Measurements from ENCODE around the gene KLHL8.
"Not testable (repeated sequence)": the region's sequence is repeated elsewhere in the genome, so short reads cannot be mapped to it uniquely, and the experiment has no call there.

The KLHL8 gene

GRCh38 chr4:87171944-87172343 lies 48.5 kb downstream of the KLHL8 start:
- no peak for DNase-seq

GRCh38 chr4:87166296-87166854 lies 54.0 kb downstream of the KLHL8 start:
- no peak for DNase-seq

DNA sequence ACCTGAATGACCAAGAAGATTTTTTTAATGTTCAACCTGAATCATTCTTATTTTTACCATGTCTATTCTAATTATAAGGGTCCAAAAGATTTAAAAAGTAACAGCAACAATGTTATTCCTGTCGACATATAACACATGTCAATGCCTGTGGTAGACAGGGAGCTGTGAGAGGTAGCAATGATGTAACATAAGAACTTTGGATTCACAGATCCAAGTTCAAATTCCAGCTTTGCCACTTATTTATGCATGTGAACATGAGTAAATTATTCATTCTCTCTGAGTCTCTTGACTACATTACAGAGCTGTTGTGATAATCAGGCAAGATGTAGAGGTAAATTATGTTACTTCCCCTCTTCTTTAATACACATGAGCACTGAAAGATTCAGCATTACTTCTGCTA lies 54.5 kb downstream of the KLHL8 start:
- DNase-seq = no peak

DNA sequence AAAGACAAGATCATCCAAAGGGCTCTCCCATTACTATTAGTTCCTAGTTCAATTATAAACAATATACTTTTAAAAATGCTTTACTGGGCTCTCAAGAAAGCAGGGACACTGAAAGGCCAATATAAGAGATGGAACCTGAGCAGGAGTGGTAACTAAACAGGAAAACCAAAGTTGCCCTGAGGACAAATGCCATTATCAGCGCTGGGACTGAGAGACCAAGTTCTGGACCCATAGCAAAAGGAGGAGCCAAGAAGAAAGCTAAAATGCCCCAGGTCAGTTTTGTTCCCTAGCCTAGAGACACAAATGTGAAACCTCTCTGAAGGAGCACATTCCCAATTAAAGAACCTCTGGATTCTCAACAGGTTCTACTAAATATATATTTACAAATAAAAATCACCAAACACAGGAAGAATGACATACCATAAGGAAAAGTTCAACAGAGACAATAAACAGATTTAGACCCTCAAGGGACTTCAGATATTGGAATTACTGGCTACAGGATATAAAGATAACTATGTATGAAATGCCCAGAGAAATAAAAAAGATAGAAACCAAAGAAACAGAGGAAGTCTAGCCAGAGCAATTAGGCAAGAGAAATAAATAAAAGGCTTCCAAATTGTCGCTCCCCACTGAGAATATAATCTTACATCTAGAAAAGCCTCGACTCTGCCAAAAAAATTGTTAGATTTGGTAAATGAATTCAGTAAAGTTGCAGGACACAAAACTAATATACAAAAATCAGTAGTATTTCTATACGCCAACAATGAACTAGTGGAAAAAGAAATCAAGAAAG lies 67.1 kb downstream of the KLHL8 start:
- no peak for DNase-seq

DNA sequence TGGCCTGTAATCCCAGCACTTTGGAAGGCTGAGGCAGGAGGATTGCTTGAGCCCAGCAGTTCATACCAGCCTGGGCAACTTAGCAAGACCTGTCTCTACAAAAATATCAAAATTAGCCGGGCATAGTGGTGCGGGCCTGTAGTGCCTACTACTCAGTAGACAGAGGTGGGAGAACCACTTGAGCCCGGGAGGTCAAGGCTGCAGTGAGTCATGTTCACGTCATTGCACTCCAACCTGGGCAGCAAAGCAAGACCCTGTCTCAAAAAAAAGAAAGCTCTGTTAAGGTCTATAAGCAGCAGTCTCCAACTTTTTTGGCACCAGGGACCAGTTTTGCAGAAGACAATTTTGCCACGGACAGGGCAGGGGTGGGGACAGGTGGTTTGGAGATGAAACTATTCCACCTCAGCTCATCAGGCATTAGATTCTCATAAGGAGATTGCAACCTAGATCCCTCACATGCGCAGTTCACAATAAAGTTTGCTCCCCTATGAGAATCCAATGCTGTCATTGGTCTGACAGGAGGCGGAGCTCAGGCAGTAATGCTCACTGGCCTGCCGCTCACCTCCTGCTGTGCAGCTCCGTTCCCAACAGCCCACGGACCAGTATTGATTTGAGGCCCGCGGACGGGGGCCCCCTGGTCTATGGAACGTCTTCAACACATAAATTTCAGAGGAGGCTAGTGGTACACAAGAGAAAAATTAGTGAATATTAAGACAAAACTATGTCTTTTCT lies 67.9 kb downstream of the KLHL8 start:
- no peak for DNase-seq

DNA sequence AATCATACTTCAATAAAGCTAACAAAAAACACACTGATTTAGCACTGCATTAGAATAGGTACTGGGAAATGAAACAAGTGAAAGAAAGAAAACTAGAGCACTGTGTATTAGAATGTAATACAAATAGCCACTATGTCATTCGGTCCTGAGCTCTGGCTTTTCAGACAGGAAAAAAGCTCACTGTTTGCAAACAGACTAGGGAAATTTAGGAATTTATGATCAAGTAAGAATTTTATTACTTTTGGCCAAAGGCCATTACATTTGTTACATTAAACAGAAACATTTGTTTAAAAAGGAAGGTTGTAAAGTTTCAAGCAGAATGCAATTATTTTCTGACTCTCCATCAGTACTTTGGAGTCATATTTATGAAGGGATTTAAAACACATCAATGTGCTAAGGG lies 68.7 kb downstream of the KLHL8 start:
- no peak for DNase-seq

DNA sequence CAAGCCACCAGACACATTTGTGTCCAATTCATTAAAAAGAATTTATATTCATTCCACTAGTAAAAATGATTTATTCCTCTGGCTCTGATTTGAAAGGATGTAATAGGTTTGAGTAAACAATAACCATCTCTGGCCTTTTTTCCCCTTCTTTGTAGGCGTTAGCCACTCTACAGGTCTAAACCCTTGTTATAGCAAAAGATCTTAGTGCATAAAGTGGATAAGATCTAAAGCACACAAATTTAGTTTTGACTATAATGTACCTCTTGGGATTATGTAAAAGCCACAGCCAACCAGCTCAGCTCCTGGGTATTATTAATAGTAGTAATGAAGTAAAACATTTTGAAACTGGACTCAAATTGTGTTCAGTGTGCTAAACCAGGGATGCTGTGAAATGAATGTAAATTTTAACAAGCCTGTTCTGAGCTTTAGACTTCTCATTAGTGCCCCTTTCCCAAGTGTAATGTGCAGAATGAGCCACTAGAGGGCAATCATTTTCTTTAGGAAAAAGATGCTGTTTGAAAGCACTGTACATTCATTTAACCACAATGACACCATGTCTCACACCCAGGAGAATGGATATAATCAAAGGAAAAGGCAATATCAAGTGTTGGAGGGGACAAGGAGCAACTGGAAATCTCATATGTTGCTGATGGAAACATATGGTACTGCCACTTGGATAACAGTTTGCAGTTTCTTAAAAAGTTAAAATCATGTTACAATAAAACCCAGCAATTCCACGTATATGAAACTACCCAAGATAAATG lies 69.7 kb downstream of the KLHL8 start:
- DNase-seq = peak; percentile 7 to 65

DNA sequence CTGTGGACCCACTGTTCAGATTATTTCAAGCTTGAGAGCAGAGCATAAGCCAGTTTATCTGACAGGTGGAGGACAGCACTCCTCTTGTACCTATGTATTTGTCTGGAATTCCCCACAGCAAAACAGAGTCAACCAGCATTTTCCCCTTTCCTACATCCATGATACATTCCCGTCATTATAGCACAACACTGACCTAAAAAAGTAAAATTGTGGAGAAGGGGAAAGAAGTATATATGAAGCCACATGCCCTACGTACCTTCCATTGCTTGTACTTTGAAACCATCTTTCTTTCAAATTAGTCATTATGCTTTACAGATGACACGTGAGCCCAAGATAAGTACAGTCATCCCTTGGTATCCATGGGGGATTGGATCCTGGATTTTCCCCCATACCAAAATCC lies 73.3 kb downstream of the KLHL8 start:
- no peak for DNase-seq

DNA sequence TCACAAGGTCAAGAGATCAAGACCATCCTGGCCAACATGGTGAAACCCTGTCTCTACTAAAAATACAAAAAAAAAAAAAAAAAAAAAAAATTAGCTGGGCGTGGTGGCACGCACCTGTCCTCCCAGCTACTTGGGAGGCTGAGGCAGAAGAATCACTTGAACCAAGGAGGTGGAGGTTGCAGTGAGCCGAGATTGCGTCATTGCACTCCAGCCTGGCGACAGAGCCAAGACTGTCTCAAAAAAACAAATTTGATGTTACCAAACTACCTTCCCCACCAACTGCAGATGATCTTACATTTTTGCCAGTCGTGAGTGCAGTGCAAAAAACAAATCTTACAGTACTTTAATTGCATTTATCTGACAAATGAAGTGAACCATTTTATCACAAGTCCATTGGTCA lies 74.5 kb downstream of the KLHL8 start:
- not testable (repeated sequence) for DNase-seq

DNA sequence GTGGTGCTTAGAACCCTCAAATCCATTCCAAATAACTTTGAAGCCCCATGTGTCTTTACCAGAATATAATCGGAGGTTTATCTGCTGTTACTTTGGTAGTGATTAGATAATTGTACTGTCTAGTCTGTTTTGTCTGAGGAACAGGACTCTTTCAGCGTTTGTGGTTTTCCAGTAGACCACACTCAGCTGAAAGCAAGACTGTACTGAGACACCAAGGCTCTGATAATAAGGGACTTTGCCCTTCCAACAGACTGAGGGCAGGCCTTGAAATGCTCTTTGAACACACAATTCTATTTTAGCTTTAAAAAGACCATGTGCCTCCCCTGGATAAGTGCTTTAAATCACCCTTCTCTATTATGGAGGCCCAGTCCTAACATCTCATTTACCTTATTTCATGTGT lies 76.1 kb downstream of the KLHL8 start:
- no peak for DNase-seq

DNA sequence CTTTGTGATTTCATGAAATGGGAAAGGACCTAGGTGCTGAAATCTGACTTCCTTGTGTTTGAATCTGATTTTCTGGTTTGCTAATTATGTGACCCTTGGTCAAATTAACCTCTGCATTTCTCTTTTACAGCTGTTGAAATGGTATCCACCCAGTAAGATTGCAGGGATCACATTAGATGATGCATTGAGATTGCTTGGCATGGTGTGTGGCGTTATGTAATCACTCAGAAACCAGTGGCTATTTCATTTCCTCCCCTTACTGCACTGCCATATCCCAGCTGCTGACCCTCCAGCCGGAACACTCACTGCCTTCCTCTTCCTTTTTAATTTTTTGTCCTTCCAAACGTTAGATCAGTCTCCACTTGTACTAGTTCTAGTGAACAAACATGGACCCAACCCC lies 79.0 kb downstream of the KLHL8 start:
- DNase-seq = no peak

DNA sequence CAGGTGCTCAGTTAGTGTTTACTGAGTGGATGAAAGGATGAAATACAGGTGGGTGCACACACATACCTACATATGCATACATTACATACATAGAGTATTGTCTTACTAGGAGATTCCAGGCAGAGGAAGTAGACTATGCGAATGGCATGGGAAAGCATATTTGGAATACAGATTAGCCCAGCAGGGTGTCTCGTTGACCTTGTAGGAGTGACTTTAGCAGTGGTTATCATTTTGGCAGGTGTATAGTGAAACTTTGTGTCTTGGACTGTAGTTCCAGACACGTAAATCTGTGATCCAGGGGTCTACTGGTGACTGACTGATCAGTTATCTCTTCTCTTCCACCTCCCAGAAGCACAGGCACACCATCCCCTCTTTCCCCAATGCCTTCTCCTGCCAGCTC lies 86.3 kb downstream of the KLHL8 start:
- DNase-seq = no peak

GRCh38 chr4:87133183-87133582 lies 87.2 kb downstream of the KLHL8 start:
- DNase-seq = no peak

DNA sequence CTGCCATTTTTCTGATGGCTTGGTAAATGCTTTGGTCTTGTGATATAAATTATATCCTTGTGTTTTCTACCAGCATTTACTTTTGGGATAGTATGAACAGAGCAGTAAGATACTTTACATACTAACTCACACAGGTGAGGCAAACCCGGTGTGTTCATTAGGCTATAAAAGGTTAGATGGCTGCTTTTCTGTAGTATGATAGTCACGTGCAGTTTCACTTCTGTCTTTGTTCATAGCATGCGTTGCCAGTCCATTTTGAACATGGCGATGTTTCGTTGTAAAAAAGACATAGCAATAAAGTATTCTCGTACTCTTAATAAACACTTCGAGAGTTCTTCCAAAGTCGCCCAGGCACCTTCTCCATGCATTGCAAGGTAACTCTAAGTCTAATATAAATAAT lies 88.4 kb downstream of the KLHL8 start:
- no peak for DNase-seq

GRCh38 chr4:87130985-87131703 lies 89.3 kb downstream of the KLHL8 start:
- no peak for DNase-seq

DNA sequence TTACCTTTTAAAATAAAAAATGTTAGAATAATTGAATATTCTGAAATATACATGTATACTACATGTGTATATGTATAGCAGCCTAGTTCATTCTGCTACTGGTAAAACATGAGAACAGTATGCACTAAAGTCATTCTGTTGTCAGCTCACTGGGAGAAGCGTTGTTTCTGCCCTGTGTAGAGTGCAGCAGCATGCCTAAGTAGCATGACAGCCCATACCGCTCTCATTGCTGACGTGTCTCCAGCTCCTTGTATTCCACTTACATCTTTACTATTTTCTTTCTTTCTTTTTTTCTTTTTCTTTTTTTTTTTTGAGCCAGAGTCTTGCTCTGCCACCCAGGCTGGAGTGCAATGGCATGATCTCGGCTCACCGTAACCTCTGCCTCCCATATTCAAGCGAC lies 90.7 kb downstream of the KLHL8 start:
- no peak for DNase-seq

GRCh38 chr4:87128006-87128705 lies 92.3 kb downstream of the KLHL8 start:
- DNase-seq = no peak

GRCh38 chr4:87126056-87126455 lies 94.4 kb downstream of the KLHL8 start:
- no peak for DNase-seq

DNA sequence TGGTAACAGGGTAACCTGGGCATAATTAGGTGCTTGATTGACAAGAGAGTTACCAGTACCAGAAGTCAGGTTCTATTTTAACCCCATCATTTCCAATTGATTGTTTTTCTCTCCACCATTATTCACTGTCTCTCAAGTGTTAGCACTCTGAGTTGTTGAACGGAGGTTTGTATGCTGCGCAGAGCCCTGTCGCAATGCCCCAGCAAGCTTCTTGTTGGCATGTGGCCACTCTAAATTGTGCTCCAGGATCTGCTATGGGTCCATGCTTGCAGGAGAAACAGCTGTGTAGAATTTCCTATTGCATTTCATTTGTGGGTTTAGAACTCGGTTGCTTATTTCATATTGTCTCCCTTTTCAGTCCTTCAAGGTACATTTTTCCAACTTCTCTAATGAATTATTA lies 98.2 kb downstream of the KLHL8 start:
- no peak for DNase-seq

- no peak for DNase-seq
Measured at GRCh38 chr4:87121341-87122065, 98.9 kb downstream of the KLHL8 start.

DNA sequence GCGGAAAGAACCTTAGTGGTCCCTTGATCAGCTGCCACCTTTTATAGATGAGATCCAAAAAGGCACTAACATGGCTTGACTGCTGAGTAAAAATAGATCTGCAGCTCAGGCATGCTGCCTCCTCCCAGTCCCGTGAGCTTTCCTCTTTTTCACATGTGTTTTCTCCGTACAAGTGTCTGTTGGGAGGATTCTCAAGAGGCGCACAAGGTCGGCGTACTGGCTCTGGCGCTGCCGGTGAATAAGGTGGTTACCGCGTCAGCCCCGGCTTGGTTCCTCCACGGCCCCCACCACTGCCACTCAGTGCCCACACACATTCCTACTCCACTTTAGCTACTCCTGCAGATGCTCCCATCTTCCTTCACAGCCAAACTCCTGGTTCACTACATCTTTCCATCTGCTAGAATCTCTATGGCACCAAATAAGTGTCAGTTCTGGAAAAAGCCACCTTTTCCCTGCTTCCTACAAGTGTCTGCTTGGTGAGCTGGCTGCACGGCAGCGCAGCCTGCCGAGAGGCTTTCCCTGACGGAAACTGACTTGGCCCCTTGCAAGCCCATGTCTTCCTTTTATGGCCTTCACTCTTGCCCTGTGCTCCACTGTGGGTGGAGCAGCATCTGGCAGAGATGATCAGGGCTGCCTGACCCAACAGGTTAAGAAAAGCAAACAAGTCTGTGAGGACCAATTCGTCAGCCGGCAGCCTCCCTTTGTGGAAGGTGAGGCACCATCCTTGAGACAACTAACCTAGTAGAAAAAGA lies 99.8 kb downstream of the KLHL8 start:
- no peak for DNase-seq

Data from hippocampal formation (tissue), 2 donors.